DMS53 treated with DMSO at 0.1 percent for 48 hours (cell line): ENCODE measurements around the gene MICAL1.
A peak's percentile ranks its signal among the peaks of the same experiment; 100 is the strongest.

ENCODE experiments used
- DNase-seq: peaks from one replicate; lab custom pipeline; 2025; ENCODE audit not compliant: unreplicated experiment; lab: John Stamatoyannopoulos, UW

The MICAL1 gene

DNA sequence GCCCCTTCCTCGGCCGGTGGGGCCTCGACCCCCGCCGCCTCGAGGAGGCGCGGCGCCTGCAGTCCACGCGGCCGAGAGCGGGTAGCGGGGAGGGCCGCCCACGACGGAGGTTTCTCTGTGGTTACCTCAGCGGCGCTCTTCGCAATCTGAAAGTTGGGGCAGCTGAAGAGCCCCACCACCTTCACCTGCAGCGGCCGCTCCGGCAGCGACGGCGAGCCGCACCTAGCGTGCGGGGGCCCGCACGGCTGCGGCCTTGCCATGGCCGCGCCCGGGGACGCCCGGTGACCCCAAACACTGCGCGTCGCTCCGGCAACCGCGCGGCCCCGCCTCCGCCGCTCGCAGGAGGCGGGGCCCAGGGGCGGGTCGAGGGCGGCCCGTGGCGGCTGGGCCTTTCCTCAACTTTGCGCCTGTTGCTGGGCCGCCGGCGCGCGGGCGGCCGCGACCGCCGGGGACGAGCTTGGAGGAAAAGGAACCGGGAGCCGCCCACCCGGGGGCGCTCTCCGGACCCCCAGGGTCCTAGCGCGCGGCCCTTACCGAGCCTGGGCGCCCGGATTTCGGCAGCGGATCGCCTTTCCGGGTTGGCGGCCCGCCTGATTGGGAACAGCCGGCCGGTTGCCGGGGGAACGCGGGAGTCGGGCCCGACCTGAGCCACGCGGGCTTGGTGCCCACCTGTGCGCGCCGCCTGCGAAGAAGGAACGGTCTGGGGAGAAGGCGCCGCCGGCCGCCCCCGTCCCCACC, 15.1 kb downstream of the MICAL1 start, which contains the start of the genes PPIL6 and SMPD2:
TSS of gene PPIL6 (minus strand) at position 298 of the 738 bp plus-strand sequence. CDS start at position 260, 38 bp downstream.
TSS of gene SMPD2 (plus strand) at position 394 of the 738 bp plus-strand sequence. CDS start 398 bp downstream, outside the sequence.
- peak; percentile 45 for DNase-seq

- DNase-seq = no peak
Measured at GRCh38 chr6:109436041-109436440, 19.5 kb downstream of the MICAL1 start.

- no peak for DNase-seq
Measured at GRCh38 chr6:109434456-109434855, 21.1 kb downstream of the MICAL1 start.

GRCh38 chr6:109429496-109429895, 26.1 kb downstream of the MICAL1 start:
- no peak for DNase-seq

GRCh38 chr6:109428889-109429477, 26.6 kb downstream of the MICAL1 start:
- DNase-seq = no peak

GRCh38 chr6:109424946-109425345, 30.6 kb downstream of the MICAL1 start:
- no peak for DNase-seq

DNA sequence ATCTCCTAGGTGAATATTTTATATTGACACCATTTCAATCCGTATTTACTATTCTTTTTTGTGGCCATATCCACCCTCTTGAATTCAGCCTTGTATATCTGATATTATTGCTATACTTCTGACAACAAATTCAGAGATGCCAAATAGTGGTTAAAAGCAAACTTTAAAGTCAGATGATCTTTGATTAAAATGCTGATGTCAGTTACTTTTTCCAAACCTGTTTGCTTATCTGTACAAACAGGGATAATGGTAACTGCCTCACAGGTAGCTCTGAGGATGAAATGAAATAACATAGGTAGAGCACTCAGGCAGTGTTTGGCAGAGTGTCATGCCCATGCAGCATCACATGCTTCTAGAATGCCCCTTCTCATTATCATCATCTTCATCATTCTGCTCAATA, 34.4 kb downstream of the MICAL1 start:
- no peak for DNase-seq

GRCh38 chr6:109420751-109421150, 34.8 kb downstream of the MICAL1 start:
- no peak for DNase-seq

GRCh38 chr6:109417646-109418045, 37.9 kb downstream of the MICAL1 start:
- no peak for DNase-seq

DNA sequence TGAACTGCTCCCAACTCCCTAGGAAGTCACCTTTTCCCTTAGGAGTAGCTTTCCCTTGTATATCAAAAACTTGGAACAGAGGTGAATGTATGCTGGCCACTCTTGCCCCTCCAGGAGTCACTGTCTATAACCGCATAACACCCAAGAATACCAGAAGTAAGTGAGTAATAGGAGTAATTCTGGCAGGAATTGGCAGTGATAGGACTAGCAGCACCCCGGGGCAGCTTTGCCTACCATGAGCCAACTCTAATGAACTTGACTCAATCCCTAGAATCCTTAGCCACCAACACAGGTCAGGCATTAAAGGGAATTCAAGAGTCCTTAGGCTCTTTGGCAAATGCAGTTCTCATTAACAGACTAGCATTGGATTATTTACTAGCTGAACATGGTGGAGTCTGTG, 44.5 kb downstream of the MICAL1 start:
- no peak for DNase-seq

DNA sequence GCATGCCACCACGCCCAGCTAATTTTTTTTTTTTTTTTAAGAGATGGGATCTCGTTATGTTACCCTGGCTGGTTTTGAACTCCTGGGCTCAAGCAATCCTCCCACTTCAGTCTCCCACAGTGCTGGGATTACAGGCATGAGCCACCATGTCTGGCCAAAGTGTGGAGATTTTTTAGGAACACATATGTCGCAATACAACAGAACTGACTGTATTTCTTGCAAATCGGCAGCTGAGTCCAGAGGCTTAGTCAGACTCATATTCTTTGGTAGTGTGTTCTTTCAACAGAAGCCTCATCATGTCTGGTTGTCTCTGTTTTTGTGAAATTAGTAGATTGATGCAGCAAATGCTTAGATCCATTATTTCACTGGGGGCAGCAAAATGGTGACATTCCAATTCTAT, 49.4 kb downstream of the MICAL1 start:
- DNase-seq = no peak

DNA sequence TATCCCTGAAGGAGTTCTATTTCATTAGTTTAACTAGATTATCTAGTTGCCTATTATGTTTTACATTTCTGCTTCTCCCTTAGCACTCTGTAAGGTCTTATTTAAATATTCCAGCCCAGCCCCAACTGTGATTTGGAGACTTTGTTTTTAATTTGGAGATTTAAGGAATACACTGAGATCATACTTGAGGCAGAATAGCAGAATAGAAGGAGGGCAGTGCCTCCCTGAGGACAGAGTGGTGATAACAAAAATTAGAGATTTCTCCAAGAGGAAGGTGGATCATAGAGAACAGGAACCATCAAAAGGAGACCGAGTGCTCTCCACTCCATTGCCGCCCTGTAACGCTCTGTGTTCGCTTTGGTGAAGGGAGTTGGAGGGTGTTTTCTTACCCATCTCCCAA, 58.6 kb downstream of the MICAL1 start:
- DNase-seq = no peak

- no peak for DNase-seq
Measured at GRCh38 chr6:109396046-109396718, 59.4 kb downstream of the MICAL1 start.
